ENCODE data around the gene JCAD. TPM values are rescaled to one million over a fixed set of nuclear protein-coding genes. Genes with fewer than 3 reads are reported as not detected.
"Not testable (repeated sequence)": the region's sequence is repeated elsewhere in the genome, so short reads cannot be mapped to it uniquely, and the experiment has no call there.

Gene JCAD
- polyA plus RNA-seq, 1 of the 3 experiments (the other 2 are of a cell fraction) = 19.0 TPM

GRCh38 chr10:29979421-29979779 is 80.0 kb downstream of the JCAD start:
- peak overlapping the region in 1 of 2 experiments; percentile 8; a peak in 1 of 4 replicates for H3K27ac ChIP-seq (ENCODE audit: low read depth in 2 of 2, low read length in 1 of 2)
- DNase-seq; H3K36me3 ChIP-seq (replicated peaks in 1 of 2; ENCODE audit: control insufficient read depth in 1 of 2, insufficient read depth in 2 of 2, low read length in 1 of 2); H3K9me3 ChIP-seq; H3K4me2 ChIP-seq; H4K20me1 ChIP-seq (ENCODE audit: insufficient read depth); H3K27me3 ChIP-seq (ENCODE audit: insufficient read depth); H3K4me1 ChIP-seq (ENCODE audit: control insufficient read depth in 1 of 2, insufficient read depth in 2 of 2, low read depth in 1 of 2, low read length in 1 of 2); H3K4me3 ChIP-seq (ENCODE audit: low read depth in 2 of 2, low read length in 1 of 2); H3F3A ChIP-seq (replicated peaks; ENCODE audit: insufficient read depth); H3K9me2 ChIP-seq; H3K79me2 ChIP-seq (ENCODE audit: insufficient read depth); POLR2A ChIA-PET; H3K9ac ChIP-seq; H2AFZ ChIP-seq (ENCODE audit: low read depth); CTCF ChIA-PET: not testable (repeated sequence)
- WGBS (ENCODE audit: low lambda C conversion rate) = 95% methylated on average over 2 of the region's 2 CpGs

GRCh38 chr10:29977171-29977570 is 82.2 kb downstream of the JCAD start:
- no peak overlapping the region; a peak in 1 of 4 replicates for H3K27ac ChIP-seq (ENCODE audit: low read depth in 2 of 2, low read length in 1 of 2)
- ChIA-PET POLR2A (no interaction called here), CTCF (interaction anchor here (0.9 to 1.3 kb wide), 3 partner anchors 21 to 614 kb away, joined by 3 to 6 read pairs (median 3); no protein-coding TSS in a partner anchor)
- peaks cover 0 to 4% of the 10 kb centered on the region in 2 experiments; a peak in 1 of 4 replicates for H3K4me1 ChIP-seq (ENCODE audit: control insufficient read depth in 1 of 2, insufficient read depth in 2 of 2, low read depth in 1 of 2, low read length in 1 of 2)
- no peak for DNase-seq
- H3K9me2 ChIP-seq = no peaks in the 10 kb centered on the region
- no peaks in the 10 kb centered on the region for H4K20me1 ChIP-seq (ENCODE audit: insufficient read depth)
- H3K9me3 ChIP-seq = no peaks in the 10 kb centered on the region
- H3K36me3 ChIP-seq (replicated peaks in 1 of 2; ENCODE audit: control insufficient read depth in 1 of 2, insufficient read depth in 2 of 2, low read length in 1 of 2) = no peaks in the 10 kb centered on the region
- H3K9ac ChIP-seq = no peak overlapping the region
- 73% methylated on average over 4 of the region's 4 CpGs for WGBS (ENCODE audit: low lambda C conversion rate)
- H3K4me2 ChIP-seq = no peak overlapping the region
- TF ChIP-seq USF2 (IDR thresholded peaks at IDR 0.05; ENCODE audit: borderline replicate concordance, low read depth, low read length) (no peak), YY1 (IDR thresholded peaks at IDR 0.05; ENCODE audit: low read depth) (no peak), FOSL2 (IDR thresholded peaks at IDR 0.05; ENCODE audit: borderline replicate concordance, low read depth) (no peak), NFIC (IDR thresholded peaks at IDR 0.05; ENCODE audit: borderline replicate concordance) (no peak), GABPA (IDR thresholded peaks at IDR 0.05; ENCODE audit: low read depth) (no peak), POLR2AphosphoS5 (IDR thresholded peaks at IDR 0.05; ENCODE audit: low read depth, low read length) (no peak), JUND (IDR thresholded peaks at IDR 0.05) (no peak), CHD2 (IDR thresholded peaks at IDR 0.05; ENCODE audit: low read length, partially characterized antibody) (no peak), CTCF (IDR thresholded peaks at IDR 0.05) (no peak), RFX5 (IDR thresholded peaks at IDR 0.05; ENCODE audit: low read length) (no peak), IRF3 (IDR thresholded peaks at IDR 0.05; ENCODE audit: low read depth, low read length) (no peak), FOXM1 (IDR thresholded peaks at IDR 0.05; ENCODE audit: low read depth) (no peak), RCOR1 (IDR thresholded peaks at IDR 0.05; ENCODE audit: low read length) (no peak), RAD21 (IDR thresholded peaks at IDR 0.05; ENCODE audit: low read length) (no peak), SMC3 (IDR thresholded peaks at IDR 0.05; ENCODE audit: low read depth, low read length) (no peak)
- no peak overlapping the region for H2AFZ ChIP-seq (ENCODE audit: low read depth)
- H3F3A ChIP-seq (replicated peaks; ENCODE audit: insufficient read depth) = no peaks in the 10 kb centered on the region
- H3K4me3 ChIP-seq (ENCODE audit: low read depth in 2 of 2, low read length in 1 of 2) = no peak overlapping the region
- H3K27me3 ChIP-seq (ENCODE audit: insufficient read depth) = no peaks in the 10 kb centered on the region
- H3K79me2 ChIP-seq (ENCODE audit: insufficient read depth) = no peaks in the 10 kb centered on the region
